GM04504 (cell line): ENCODE measurements around the gene SUPT4H1.

ENCODE experiments used
- DNase-seq: peaks from one replicate; pipeline ENCODE4 v3.0.0-alpha.2; 2012; ENCODE audit warnings: low read depth

The SUPT4H1 gene

DNA sequence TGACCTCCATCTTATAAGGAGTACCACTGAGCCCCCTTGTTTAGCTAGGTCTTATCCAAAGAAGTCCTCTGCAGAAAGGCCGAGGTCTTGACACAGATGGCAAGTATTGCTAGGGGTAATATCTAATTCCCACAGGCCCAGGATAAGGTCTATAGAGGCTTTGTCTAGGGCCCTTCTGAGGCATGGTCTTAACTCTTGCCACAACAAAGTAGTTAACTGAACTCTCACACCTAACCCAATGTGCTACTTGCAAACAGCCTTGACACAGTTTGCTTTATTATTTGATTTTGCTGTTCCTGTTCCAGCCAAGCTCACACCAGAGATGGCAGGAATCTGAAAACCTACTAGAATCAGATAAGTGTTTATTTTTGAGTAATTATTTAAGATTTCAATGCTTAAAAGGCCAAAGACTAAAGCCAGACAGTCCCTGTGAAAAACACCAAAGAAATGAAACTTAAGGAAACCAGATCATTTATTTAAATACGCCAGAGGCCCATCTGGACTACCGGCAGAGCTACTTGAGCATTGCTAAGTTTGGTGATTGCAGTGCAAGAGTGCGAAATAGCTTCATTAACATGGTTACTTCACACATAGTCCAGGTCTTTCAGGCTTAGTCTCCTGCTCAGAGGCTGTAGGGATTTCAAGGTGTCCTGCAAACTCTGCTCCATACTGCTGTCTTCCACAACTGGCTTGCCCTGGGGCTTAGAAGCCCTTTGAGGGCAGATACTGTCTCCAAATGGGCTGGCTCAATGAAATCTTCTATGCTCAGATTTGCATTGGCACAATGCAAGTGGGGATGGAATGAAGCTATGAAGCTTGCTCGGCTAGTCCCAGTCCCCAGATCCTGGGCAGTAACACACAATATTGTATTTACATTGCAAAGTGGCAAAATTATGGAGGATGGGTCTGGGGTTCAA lies 28.5 kb upstream of the SUPT4H1 start:
- no peak for DNase-seq

DNA sequence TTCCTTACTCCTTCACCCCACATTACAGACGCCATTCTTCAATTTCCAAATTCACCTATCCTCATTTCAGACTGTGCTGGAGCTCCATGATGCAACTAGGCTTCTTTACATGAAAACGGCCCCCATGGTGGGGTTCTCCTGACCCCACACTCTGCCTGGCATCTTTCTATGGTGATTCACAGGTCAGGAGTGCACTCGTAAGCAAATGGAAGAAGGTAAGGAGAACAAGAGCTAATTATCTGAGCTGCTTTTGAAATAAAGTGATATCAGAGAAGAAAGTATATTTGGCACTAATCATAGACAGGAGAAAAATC lies 27.5 kb upstream of the SUPT4H1 start:
- no peak for DNase-seq

DNA sequence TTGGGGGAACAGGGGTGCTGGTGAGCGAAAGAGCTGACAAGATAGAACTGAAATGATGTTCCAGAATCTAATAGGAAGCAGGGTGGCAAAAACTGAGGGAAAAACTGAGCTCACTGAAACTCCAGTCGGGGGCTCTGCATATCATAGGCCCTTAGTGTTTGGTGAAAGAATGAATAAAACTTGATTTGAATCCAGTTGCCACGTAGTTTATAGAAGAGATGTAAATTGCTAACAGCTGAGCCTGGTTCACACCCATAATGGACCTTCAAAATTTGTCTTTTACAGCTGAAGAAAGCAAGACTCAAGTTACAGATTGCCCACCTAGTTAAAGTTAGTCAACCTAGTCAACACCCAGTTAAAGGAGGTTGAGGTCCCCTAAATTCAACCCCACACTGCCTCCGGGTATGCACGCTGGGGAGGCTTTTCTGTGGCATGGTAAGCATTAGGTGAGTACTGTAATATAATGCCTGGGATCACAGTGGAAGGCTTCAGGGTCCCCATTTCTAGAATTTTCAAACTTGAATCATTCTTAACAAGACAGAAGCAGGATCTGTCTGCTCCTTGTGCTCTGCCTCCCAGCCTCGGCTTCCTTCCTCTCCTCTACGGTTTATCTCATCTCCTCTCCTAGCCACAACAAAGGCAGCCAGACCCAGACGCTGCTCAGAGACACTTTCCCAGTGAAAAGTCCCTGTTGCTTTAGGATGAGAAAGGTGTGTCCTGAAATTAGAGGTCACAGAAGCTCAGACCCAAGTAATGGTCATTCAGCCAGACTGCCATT lies 26.9 kb upstream of the SUPT4H1 start:
- no peak for DNase-seq

DNA sequence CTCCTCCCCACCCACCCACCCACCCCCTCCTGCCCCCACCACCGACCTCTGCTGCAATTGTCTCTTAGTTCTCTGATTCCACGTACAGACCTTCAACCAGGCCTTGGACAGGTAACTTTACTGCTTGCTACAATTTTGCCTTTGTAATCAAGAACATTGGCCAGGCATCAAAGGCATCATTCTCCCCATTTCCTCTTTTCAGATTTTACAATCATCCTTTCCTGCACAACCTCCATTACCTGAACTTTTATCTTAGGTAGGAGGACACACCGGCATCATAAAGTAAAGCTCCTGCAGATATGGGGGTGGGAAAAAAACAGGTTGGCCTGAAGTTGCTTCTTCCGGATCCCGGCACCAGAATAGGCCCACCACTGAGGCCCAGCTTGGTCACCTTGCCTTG lies 25.7 kb upstream of the SUPT4H1 start:
- DNase-seq: no peak

DNA sequence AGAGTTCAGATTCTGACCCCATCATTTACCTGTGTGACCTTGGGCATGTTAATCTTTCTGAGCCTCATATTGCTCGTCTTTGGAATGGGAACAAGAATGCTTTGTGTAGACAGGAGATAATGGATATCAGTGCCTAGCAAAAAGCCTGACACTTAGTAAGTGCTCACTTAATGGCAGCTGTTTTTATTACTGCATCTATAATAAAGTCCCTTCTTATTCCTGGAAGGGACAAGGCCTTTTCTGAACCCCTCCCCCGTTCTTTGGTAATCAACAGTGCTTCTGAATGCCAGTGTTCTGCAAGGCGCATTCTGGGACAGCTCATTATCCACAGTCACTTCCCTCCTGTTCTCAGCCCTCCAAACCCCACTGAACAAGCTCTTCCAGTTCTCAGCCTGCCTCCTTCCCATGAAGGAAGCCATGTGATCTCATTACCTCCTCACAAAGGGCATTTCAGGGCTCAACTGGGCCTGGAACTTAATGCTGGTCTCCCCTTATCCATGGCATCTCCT lies 25.1 kb upstream of the SUPT4H1 start:
- no peak for DNase-seq

DNA sequence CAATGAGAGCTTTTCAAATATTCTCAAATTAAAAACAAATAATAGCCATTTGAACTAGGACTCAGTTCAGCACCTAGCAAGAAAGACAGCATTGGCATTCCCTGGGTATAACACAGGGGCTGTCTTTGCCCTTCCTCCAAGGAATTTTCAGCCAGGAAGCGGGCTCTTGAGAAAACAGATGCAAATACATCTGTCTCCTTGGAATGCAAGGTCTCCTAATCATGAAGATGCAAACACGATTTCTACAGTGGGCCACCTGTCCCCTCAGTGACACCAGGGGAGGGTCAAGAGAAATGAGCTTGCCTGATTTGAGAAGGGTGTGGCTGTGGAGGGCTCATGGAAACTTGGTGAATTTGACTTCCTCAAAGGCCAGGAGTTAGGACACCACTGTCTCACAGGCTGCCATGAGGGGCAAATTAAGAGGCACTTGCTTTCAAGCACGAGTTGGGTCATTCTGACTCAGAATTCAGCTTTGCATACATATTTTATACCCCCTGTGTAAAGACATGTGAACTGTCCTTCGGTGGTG lies 24.5 kb upstream of the SUPT4H1 start:
- DNase-seq: no peak

DNA sequence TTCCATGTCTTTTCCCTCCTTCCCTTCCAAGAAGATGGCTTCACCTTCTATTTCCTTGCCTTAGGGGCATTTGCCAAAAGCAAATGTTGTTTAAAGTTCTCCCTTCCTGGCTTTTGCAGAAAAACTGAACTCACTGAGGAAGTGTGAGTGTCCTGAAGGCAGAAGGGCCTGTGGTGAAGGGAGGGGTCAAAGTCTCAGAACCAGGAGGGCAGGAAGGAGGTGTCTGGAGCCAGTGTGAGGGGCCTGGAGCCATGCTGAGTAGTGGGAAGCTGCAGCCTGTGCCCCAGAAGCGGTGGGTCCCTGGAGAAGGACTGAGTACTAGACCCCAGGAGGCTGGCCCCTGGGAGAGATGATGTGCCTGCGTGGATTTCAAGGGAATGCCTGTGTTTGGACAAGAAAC lies 23.8 kb upstream of the SUPT4H1 start:
- DNase-seq: no peak

DNA sequence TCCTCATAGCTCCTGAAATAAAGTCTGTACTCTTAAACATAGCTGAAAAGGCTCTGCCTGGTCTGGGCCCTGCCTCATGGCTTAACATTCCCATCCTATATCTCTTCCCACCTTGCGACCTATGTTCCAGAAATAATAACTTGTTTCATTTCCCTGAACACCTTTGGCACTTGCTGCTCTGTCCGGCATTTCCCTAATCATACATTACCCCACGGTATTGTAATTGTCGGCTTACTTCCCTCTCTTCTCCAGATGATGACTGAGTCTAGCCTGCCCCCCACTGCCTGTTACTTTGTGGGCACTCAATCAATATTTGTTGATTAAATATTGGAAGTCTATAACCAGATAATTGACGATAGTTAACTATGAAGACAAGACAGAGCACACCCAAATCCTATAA lies 23.3 kb upstream of the SUPT4H1 start:
- DNase-seq: no peak

DNA sequence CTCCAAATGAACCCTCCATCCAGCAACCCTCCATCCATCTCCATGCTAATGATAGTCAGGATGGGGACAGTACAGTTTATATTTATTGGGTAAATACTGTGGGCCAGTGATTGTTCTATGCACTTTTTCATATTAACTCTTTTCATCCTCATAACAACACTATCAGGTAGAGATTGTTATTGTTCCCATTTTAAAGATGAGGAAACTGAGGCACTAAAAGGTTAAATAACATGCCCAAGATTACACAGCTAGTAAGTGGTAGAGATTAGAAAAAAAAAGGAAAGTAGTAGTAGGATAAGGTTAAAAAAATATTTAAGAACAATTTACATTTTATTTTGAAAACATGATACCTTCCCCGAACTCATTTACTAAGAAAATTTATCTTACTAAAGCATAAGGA lies 21.9 kb upstream of the SUPT4H1 start:
- DNase-seq: no peak

DNA sequence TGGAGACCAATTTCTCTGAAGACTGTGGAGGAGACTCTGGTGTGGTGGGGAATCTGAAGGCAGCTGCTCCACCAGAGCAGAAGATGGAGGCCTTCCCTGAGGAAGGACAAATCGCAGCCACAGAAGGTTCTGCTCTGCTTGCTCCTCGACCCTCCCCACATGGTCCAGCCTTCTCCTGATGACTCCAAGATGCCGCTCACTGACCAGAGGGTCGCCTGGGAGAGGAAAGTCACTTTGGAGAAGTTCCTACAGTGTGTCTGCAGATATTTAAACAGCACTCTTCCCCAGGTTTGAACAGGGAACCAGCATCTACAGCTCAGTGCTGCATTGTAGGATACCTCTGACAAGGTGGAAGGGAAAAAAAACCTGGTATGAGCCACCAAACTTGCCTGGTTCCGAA lies 21.0 kb upstream of the SUPT4H1 start:
- DNase-seq: no peak

DNA sequence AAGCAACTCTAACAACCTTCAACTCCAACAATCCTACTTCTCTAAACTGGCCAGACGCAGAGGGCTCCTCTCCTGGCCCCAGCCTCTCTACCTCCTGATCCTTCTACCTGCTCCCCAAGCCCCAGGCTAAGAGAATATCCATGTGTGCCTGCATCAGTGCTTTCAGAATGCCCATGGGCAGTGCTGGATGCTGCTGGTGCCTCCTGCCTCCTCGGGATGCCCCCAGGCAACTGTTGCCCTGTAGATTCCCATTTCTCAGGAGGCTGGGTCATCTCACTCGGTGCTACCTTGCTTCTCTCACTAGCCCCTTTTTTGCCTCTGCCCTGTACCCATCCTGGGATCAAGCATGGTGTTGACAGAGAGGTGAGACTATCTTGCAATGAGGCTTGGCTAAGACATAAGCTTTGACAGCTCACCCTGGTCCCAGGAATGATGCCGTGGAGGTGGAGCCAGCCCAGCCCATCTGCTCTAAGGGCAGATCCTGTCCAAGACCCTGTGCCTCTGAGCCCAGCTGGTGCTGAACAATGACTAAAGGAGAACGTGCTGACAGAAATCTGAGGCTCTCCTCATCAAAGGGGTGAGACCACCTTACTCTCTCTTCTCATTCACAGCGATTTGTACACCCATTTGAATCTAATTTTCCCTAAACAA lies 19.4 kb upstream of the SUPT4H1 start:
- no peak for DNase-seq

DNA sequence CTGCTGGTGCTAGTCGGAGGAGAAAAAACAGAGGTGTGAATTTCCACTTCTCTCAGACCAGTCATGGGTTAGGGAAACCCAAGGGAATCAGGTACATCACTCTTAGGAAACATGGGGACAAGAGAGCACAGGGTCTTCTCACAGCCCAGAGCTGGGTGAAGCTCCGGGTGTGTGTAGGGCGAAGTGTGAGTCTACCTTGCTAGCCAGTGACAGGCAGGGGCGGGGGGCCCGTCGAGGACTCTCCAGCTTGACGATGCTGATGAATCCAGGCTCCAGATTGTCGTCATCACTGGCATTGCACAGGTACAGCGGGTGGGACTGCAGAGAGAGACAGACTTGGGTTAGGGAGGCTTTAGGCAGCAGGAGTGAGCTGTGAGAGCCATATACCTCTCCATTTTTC lies 18.7 kb upstream of the SUPT4H1 start:
- no peak for DNase-seq

DNA sequence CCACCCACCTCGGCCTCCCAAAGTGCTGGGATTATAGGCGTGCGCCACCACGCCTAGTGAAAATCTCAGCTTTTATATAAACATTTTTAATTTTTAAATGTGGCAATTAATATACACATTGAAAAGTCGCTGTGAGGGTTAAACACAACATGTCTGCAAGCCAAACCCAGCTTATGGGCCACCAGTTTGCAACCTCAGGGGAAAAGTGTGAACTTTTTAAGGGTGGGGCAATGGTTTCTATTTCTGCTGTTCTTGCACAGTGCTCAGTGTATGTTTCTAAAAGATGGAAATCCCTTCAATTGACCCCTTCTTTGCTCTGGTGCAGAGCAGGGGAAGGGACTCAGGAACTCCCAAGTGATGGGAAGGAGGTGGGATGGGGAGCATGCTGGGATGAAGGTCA lies 18.3 kb upstream of the SUPT4H1 start:
- no peak for DNase-seq

DNA sequence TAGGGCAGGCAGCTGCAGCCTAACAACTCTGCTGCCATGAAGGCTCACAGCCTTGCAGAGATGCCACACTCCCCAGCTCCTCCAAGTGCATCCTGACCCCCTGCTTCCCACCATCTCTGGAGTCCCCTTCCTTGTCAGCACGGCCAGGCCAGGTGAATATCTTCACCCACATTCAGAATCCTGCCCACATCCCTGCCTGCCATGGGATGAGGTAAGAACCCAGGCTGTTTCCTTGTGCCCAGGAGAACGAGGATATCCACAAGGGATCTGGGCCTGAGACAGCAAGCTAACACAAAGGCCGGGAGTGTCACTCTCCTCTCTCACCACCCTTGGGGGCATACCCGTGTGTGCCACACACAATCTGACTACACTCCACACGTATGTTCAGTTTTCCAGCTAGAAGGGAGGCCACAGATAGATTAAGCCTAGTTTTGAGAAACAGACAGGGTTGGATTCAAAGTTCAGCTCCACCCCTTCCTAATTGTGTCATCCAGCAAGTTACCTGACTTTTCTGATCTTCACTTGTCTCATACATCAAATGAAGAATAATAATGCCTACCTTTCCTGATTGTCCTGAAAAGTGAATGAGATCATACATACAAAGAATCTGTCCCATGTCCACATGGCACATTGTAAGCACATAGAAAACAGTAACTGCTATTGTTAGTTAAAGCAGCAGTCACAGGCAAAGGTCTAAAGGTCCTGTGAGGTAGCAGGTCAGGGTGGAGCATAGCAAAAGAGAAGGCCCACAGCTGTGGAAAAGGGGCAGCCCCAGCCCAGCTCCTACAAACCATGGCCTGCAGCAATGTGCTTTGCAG lies 17.4 kb upstream of the SUPT4H1 start:
- no peak for DNase-seq

DNA sequence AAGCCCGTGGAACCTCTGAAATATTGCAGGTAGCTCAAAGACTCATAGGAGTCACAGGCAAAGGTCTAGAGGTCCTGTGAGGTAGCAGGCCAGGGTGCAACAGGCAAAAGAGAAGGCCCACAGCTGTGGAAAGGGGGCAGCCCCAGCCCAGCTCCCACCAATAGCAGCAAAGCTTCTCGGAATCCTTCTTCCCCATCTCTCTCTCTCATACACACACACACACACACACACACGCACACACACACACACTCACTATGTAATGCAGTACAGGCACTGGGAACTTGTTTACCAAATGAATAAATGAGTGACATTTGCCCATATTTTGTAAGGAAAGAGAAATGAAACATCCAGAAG lies 16.8 kb upstream of the SUPT4H1 start:
- no peak for DNase-seq

DNA sequence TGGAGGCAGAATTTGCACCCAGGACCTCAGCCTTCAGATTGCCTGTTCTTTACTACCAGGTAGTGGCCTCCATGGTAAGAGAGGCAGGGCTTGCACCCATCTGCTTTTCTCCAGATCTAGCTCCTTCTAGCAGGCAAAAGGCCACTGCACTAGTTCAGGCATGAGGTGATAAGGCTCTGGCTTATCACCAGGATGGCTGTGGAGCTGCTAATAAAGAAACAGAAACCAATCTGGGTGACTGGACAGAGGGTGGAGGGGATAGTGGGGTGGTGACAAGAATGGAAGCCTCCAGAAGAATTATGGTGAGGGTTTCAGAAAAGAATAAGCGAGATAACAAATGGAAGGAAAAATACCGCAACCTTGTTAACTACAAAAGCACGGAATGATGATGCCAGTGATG lies 15.5 kb upstream of the SUPT4H1 start:
- no peak for DNase-seq

DNA sequence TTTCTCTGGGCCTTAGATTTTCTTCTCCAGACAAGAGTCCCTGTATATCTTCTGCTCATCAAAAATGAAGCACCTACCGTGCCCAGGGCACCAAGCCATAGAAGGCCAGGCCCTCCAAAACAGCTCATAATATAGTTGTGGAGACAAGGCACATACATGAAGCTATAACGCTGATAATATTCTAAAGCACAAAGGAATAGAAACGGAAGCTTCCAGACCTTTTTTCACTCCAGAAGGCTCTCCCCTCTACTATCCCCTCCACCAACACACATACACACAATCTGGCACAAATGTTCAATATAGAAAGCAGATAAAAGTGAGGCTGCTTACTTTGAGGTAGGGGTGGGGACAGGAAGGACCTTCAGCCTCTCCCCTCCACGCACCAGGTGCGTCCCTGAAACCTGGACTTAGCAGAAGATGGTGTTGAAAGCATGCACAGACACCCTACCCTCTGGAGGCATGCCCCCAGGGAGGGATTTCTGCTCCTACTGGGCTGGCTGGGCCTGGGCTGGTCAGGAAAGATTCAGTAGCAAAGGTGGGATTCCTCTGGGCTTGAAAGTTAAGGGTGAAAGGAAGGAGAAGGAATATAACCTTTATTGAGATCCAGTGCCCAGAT lies 14.1 kb upstream of the SUPT4H1 start:
- no peak for DNase-seq

DNA sequence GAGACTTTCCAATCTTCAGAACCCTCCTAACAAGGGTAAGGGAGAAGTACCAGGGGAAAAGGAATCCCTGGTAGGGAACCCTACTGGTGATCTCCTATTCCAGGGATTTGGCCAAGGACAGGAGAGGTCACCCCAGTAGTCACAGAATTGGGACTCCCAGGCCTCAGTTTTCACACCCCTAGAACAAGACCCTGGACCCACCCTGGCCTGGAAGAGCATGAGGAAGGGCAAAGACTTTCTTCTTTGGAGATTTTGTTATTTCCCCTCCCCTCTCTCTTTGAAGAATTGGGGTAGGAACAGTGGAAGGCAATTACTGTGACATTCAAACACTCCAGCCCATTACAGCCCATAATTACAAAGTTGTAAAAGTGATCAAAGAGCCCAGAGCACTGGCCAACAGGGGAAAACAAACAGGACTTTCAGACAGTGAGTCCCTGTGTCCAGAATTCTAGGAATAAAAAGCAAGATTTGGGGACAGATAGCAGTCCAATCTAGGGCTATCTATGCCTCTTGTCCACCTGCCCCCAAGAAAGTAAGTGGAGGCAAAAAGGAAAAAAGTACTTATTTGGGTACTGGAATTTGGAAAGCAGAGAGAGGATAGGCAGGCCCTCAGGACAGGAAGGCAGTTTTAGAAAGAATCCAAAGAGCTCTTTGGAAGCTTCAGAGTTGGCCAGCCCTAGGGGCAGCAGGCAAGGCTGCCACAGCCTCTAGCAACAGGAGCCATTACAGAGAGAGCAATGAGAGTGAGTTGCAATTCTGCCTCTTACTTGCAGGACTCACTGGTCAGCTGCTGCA lies 13.4 kb upstream of the SUPT4H1 start:
- DNase-seq: no peak

DNA sequence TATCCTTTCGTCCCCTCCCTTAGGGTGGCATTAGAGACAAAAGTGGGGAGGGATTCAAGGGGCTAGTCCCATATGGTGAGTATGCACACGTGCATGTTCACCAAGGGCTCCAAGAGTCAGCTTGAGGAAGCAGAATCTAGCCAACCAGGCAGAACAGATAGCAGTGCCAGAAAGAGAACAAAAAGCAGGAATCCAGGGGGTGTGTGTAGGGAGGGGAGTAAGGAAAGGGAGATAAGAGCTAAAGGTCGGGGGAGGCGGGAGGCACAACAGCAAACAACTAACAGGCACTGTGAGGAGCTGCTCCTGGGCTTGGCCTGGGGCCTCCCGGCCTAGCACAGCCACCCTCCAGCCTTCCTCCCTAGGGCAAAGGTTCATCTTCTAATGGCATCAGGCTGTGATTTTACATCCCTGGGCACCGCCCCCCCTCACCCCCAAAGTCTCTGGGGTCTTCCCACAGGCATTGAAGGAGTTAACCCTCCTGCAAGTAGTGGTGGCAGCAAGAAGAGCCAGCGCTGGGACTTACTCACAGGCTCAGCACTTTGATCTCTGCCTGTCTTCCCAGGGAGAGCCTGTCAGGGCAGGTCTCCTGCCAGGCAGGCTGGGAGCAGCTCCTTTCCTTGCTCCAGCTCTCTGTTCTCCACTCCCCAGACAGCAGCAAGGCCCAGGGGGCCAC lies 12.4 kb upstream of the SUPT4H1 start:
- no peak for DNase-seq
